Left lung (tissue), 10 donors: ENCODE results near the gene NT5C. TPM values are rescaled to one million over a fixed set of nuclear protein-coding genes. Genes with fewer than 3 reads are reported as not detected.

Experiments used
- ATAC-seq: fragments of 200-7000 bp; cut with Tn5 transposase; one replicate; pipeline ENCODE4 v1.9.1; 2020; ENCODE audit warnings: moderate library complexity
- DNase-seq, 4 donors: peaks; one replicate each; pipeline ENCODE4 v3.0.0-alpha.2; 2013 to 2020
- H3K27ac ChIP-seq, 2 donors: fragments of 200-600 bp; sonication (generic) in 1 of 2; one replicate each; pipeline versions ENCODE4 v1.5.0 to v1.8.0; 2020 to 2021
- H3K27me3 ChIP-seq, 2 donors: fragments of 200-600 bp; sonication (generic) in 1 of 2; one replicate each; pipeline versions ENCODE4 v1.5.0 to v1.8.0; 2020 to 2021
- H3K36me3 ChIP-seq, 2 donors: fragments of 200-600 bp; sonication (generic) in 1 of 2; one replicate each; pipeline versions ENCODE4 v1.5.0 to v1.8.0; 2020 to 2021
- H3K4me1 ChIP-seq, 2 donors: fragments of 200-600 bp; one replicate each; pipeline ENCODE4 v1.8.0; 2021
- H3K4me3 ChIP-seq, 2 donors: fragments of 200-600 bp; sonication (generic) in 1 of 2; one replicate each; pipeline versions ENCODE4 v1.5.0 to v1.8.0; 2020 to 2021; ENCODE audit warnings: mild to moderate bottlenecking in 1 of 2
- H3K9me3 ChIP-seq, 2 donors: fragments of 200-600 bp; sonication (generic) in 1 of 2; one replicate each; pipeline versions ENCODE4 v1.5.0 to v1.8.0; 2020 to 2021
- intact Hi-C, 2 donors: fragments of 100-400 bp; cut with DNase I; formaldehyde crosslinking; loops; one replicate each; pipeline versions ENCODE4 v1.11.2 to v1.14.2; 2022
- polyA plus RNA-seq, 6 donors: library from polyadenylated mRNA; unstranded; fragments of 120-200 nt; gene quantifications; one replicate each; pipeline ENCODE4 v1.2.1, GENCODE V29; 2013; ENCODE audit not compliant: insufficient read length in 6 of 6
- total RNA-seq, 2 donors: library from RNA; stranded (reverse); fragmentation: NEBNext Ultra II Directional; extraction: Animal tissue kit (Norgen Biotek cat#: 25700); gene quantifications; one replicate each; pipeline ENCODE4 v1.2.1, GENCODE V29; 2021
- TF ChIP-seq, protein P1 (sequence below), 2 donors: fragments of 200-600 bp; sonication (generic) in 1 of 2; IDR thresholded peaks; one replicate each; pipeline versions ENCODE4 v1.5.0 to v1.8.0; 2021; ENCODE audit warnings: antibody characterized with exemption in 2 of 2
- donor health status: DM: no; HTN: yes; CAD: no.
- donor health status: DM: no; HTN: no; CAD: no.

Gene NT5C
- total and polyA plus RNA-seq, 8 donors: 26.0 to 56.2 (median 42.8) TPM

DNA sequence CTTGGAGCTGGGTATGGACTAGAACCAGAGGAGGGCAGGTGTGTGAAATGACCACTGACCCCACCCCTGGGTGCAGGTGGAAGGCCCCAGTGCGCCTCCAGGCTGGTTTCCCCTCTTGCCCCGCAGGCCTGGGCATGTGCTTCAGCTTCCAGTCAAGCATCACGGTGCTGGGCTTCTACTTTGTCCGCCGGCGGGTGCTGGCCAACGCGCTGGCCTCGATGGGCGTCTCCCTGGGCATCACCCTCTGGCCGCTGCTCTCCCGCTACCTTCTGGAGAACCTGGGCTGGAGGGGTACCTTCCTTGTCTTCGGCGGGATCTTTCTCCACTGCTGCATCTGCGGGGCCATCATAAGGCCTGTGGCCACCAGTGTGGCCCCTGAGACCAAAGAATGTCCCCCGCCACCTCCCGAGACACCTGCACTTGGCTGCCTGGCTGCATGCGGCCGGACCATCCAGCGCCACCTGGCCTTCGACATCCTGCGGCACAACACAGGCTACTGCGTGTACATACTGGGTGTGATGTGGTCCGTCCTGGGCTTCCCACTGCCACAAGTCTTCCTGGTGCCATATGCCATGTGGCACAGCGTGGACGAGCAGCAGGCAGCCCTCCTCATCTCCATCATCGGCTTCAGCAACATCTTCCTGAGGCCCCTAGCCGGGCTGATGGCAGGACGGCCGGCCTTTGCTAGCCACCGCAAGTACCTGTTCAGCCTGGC is 31.5 kb downstream of the NT5C start:
- ATAC-seq (no peak), DNase-seq (no peak)
- intact Hi-C loops: no loop called here
- Histone ChIP-seq H3K4me3 (no peak overlapping the region), H3K27ac (no peak overlapping the region), H3K36me3 (peaks cover 0 to 57% of the 10 kb centered on the region in 2 donors), H3K27me3 (no peaks in the 10 kb centered on the region), H3K4me1 (peaks cover 8 to 41% of the 10 kb centered on the region in 2 donors), H3K9me3 (no peaks in the 10 kb centered on the region)
- TF ChIP-seq, protein P1, sequence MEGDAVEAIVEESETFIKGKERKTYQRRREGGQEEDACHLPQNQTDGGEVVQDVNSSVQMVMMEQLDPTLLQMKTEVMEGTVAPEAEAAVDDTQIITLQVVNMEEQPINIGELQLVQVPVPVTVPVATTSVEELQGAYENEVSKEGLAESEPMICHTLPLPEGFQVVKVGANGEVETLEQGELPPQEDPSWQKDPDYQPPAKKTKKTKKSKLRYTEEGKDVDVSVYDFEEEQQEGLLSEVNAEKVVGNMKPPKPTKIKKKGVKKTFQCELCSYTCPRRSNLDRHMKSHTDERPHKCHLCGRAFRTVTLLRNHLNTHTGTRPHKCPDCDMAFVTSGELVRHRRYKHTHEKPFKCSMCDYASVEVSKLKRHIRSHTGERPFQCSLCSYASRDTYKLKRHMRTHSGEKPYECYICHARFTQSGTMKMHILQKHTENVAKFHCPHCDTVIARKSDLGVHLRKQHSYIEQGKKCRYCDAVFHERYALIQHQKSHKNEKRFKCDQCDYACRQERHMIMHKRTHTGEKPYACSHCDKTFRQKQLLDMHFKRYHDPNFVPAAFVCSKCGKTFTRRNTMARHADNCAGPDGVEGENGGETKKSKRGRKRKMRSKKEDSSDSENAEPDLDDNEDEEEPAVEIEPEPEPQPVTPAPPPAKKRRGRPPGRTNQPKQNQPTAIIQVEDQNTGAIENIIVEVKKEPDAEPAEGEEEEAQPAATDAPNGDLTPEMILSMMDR (IDR thresholded peaks at IDR 0.05): no peak

DNA sequence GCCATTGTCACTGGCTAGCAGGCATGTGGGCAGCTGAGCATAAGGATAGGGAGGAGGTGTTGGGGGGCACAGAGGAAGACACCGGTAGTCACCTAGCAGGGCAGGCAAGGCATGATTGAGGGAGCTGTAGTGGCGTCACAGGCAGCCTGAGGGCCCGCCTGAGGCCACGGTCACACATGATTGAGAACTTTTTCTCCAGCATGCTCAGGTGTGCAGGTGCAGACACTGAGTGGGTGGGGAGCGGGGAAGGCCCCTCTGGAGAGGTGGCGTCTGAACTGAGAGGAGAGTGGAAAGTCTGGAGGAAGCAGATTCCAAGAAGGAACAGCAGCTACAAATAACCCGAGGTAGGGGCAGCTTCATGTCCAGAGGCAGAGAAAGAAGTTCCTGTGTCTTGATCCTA is 32.7 kb downstream of the NT5C start:
- H3K27me3 ChIP-seq: no peaks in the 10 kb centered on the region
- H3K4me1 ChIP-seq: peaks cover 8 to 45% of the 10 kb centered on the region in 2 donors
- H3K9me3 ChIP-seq: no peaks in the 10 kb centered on the region
- H3K36me3 ChIP-seq: peaks cover 0 to 55% of the 10 kb centered on the region in 2 donors
- H3K27ac ChIP-seq: no peak overlapping the region
- TF ChIP-seq, protein P1 (IDR thresholded peaks at IDR 0.05): no peak
- no peak for DNase-seq
- H3K4me3 ChIP-seq: no peak overlapping the region
- no peak for ATAC-seq
- intact Hi-C loops: no loop called here

- TF ChIP-seq, protein P1 (IDR thresholded peaks at IDR 0.05): no peak
- DNase-seq: no peak
- ATAC-seq: no peak
- no peaks in the 10 kb centered on the region for H3K27me3 ChIP-seq
- no peaks in the 10 kb centered on the region for H3K9me3 ChIP-seq
- H3K4me1 ChIP-seq: peaks cover 16 to 55% of the 10 kb centered on the region in 2 donors
- intact Hi-C loops: no loop called here
- H3K4me3 ChIP-seq: no peak overlapping the region
- H3K27ac ChIP-seq: no peak overlapping the region
- peaks cover 0 to 53% of the 10 kb centered on the region in 2 donors for H3K36me3 ChIP-seq
Observed at GRCh38 chr17:75097865-75098264, 33.7 kb downstream of the NT5C start.

- intact Hi-C loops: no loop called here
- H3K27me3 ChIP-seq: no peaks in the 10 kb centered on the region
- peaks cover 0 to 53% of the 10 kb centered on the region in 2 donors for H3K36me3 ChIP-seq
- TF ChIP-seq, protein P1 (IDR thresholded peaks at IDR 0.05): no peak
- DNase-seq (peak in 3 of 4 donors; percentile 90 to 91 (median 91)), ATAC-seq (peak; percentile 88)
- peaks cover 22 to 62% of the 10 kb centered on the region in 2 donors for H3K4me1 ChIP-seq
- H3K9me3 ChIP-seq: no peaks in the 10 kb centered on the region
- H3K27ac ChIP-seq: peak overlapping the region; percentile 73 to 84
- H3K4me3 ChIP-seq: no peak overlapping the region
Observed at GRCh38 chr17:75096082-75096625, 35.4 kb downstream of the NT5C start.

GRCh38 chr17:75094871-75095399 is 36.6 kb downstream of the NT5C start:
- no peak overlapping the region for H3K4me3 ChIP-seq
- ATAC-seq (no peak), DNase-seq (no peak)
- no peaks in the 10 kb centered on the region for H3K9me3 ChIP-seq
- H3K36me3 ChIP-seq: peaks cover 0 to 41% of the 10 kb centered on the region in 2 donors
- intact Hi-C loops: no loop called here
- H3K27ac ChIP-seq: peak overlapping the region; percentile 53 to 84
- no peaks in the 10 kb centered on the region for H3K27me3 ChIP-seq
- H3K4me1 ChIP-seq: peaks cover 34 to 74% of the 10 kb centered on the region in 2 donors
- TF ChIP-seq, protein P1 (IDR thresholded peaks at IDR 0.05): no peak
